ENCODE results near the gene PLA2G4F. TPM values are rescaled to one million over a fixed set of nuclear protein-coding genes. Genes with fewer than 3 reads are reported as not detected.

Gene PLA2G4F
- total RNA-seq, 1 experiment from 2014 or later, result not detected

DNA sequence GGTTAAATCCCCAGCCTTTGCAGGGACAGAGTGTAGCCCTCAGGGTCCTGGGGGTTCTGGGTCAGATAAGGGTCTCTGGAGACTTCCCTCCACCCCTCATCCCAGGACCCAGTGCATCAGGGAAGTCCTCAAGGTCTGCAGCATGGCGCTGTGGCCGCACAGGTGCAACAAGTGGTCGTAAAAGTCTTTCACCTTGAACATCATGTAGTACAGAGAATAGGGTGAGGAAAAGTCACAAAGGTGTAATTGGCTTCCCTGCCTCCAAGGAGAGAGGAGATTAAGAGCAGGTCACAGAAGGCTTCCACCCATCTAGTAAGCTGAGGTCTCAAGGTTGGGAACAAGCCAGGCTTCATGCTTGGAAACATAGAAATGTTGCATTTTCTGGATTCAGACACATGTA lies 32.9 kb downstream of the PLA2G4F start:
- Mint-ChIP-seq H3K27me3 (ENCODE audit: low read depth) (no peaks in the 10 kb centered on the region; the same call in none of the 2 replicates), H3K9me3 (no peaks in the 10 kb centered on the region), H3K36me3 (ENCODE audit: insufficient read depth in 1 of 3, low read depth in 3 of 3) (no peaks in the 10 kb centered on the region), H3K4me3 (no peak overlapping the region), H3K27ac (no peak overlapping the region), H3K4me1 (peaks cover 9 to 10% of the 10 kb centered on the region in 2 experiments)
- Histone ChIP-seq H2BK12ac (ENCODE audit: insufficient read length, low read depth, low read length) (no peak overlapping the region), H2BK5ac (ENCODE audit: insufficient read length, low read length) (no peak overlapping the region), H3K18ac (ENCODE audit: insufficient read length, low read depth, low read length) (no peak overlapping the region), H2BK120ac (ENCODE audit: low read depth, low read length, poor library complexity, severe bottlenecking) (no peak overlapping the region), H3K4me1 (ENCODE audit: insufficient read depth, low read length) (no peaks in the 10 kb centered on the region), H4K5ac (ENCODE audit: insufficient read length, low read depth, low read length) (no peak overlapping the region), H2AK5ac (ENCODE audit: insufficient read length, low read length) (no peak overlapping the region), H4K91ac (ENCODE audit: insufficient read length, low read depth, low read length) (no peak overlapping the region), H2BK20ac (ENCODE audit: low read depth, low read length, poor library complexity, severe bottlenecking) (no peak overlapping the region), H3K4ac (ENCODE audit: low read depth, low read length) (no peak overlapping the region), H4K20me1 (ENCODE audit: control insufficient read depth, insufficient read depth, insufficient read length) (no peaks in the 10 kb centered on the region), H3K23me2 (ENCODE audit: insufficient read length, low read depth, low read length, poor library complexity, severe bottlenecking) (no peaks in the 10 kb centered on the region), H3K23ac (ENCODE audit: insufficient read length, low read depth, low read length) (no peak overlapping the region), H3K9ac (ENCODE audit: extremely low read depth, insufficient read length, low read length) (no peak overlapping the region), H2AFZ (ENCODE audit: low read length) (no peak overlapping the region), H3K79me2 (ENCODE audit: insufficient read depth, low read length) (no peaks in the 10 kb centered on the region), H3K4me2 (ENCODE audit: insufficient read depth, insufficient read length, low read length) (no peak overlapping the region), H3K79me1 (ENCODE audit: insufficient read depth, low read depth, low read length, poor library complexity, severe bottlenecking) (no peaks in the 10 kb centered on the region), H3K14ac (ENCODE audit: insufficient read depth, low read length) (no peak overlapping the region), H3T11ph (ENCODE audit: low read length) (no peak overlapping the region), H3K9me3 (ENCODE audit: control insufficient read depth, low read depth, low read length) (no peaks in the 10 kb centered on the region), H4K8ac (replicated peaks; ENCODE audit: insufficient read length, low read depth, low read length) (no peak overlapping the region), H3K27ac (ENCODE audit: insufficient read length, low read depth, low read length) (no peak overlapping the region), H3K27me3 (ENCODE audit: insufficient read depth, low read length) (no peaks in the 10 kb centered on the region), H2BK15ac (ENCODE audit: low read depth, low read length) (no peak overlapping the region), H3K56ac (ENCODE audit: insufficient read length, low read depth, low read length) (no peak overlapping the region)
- no CpG with 5 or more reads among the region's 3 CpGs for WGBS (ENCODE audit: extremely low coverage, insufficient read length, low lambda C conversion rate)
- TF ChIP-seq, protein P1, sequence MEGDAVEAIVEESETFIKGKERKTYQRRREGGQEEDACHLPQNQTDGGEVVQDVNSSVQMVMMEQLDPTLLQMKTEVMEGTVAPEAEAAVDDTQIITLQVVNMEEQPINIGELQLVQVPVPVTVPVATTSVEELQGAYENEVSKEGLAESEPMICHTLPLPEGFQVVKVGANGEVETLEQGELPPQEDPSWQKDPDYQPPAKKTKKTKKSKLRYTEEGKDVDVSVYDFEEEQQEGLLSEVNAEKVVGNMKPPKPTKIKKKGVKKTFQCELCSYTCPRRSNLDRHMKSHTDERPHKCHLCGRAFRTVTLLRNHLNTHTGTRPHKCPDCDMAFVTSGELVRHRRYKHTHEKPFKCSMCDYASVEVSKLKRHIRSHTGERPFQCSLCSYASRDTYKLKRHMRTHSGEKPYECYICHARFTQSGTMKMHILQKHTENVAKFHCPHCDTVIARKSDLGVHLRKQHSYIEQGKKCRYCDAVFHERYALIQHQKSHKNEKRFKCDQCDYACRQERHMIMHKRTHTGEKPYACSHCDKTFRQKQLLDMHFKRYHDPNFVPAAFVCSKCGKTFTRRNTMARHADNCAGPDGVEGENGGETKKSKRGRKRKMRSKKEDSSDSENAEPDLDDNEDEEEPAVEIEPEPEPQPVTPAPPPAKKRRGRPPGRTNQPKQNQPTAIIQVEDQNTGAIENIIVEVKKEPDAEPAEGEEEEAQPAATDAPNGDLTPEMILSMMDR (conservative IDR thresholded peaks at IDR 0.05), result no peak
- DNase-seq, result no peak
